ENCODE measurements around the gene CD79A. TPM values are rescaled to one million over a fixed set of nuclear protein-coding genes. Genes with fewer than 3 reads are reported as not detected.

Gene CD79A
- polyA plus RNA-seq, 3 donors: 0.61 to 0.87 (median 0.71) TPM

- no peak for DNase-seq (ENCODE audit: low read depth in 3 of 3, low spot score in 2 of 3)
Observed at GRCh38 chr19:41883463-41883820, 6.4 kb downstream of the CD79A start.

DNA sequence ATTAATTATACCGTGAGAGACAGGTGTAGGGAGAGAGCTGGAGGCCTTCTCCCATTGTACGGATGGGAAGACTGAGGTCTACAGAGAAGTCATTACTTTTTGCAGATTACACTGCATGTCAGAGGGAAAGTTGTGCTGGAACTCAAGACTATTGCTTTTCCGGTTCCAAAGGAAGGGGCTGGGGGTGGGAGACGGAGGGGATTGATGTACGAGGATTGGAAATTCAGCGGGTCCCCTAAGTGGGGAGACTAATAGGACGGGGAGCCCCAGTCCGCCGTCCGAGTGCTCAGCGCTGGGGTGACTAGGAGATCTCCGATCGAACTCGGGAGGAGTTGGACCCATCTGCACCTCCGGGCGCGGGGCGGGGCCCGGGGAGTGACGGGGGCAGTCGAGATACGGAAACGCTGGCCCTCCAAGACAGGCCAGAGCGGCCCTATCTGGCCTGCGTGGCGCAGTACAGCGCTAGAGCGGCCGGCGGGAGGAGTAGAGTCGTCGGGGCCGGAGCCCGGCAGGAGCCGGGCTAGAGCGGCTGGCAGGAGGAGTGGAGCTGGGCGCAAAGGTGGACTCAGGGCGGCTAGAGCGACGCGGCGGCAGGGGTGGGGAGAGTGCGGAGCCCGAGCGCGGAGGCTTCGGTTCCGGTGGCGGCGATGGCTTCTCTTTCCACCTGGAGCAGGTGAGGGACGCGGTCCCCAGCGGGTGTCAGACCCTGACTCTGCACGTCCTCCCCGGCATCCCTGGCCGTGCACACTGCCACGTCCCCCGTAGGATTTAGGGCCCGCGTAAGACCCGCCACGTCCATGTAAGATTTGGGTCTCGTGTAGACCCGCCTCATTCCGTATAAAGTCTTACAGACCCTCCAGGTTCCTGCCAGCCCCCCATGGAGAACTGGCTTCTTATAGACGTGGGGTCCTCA lies 7.0 kb downstream of the CD79A start:
- peak; percentile 74 to 86 (median 78) for DNase-seq (ENCODE audit: low read depth in 3 of 3, low spot score in 2 of 3)

GRCh38 chr19:41886761-41887710 lies 10.0 kb downstream of the CD79A start:
- DNase-seq (ENCODE audit: low read depth in 3 of 3, low spot score in 2 of 3): no peak

DNA sequence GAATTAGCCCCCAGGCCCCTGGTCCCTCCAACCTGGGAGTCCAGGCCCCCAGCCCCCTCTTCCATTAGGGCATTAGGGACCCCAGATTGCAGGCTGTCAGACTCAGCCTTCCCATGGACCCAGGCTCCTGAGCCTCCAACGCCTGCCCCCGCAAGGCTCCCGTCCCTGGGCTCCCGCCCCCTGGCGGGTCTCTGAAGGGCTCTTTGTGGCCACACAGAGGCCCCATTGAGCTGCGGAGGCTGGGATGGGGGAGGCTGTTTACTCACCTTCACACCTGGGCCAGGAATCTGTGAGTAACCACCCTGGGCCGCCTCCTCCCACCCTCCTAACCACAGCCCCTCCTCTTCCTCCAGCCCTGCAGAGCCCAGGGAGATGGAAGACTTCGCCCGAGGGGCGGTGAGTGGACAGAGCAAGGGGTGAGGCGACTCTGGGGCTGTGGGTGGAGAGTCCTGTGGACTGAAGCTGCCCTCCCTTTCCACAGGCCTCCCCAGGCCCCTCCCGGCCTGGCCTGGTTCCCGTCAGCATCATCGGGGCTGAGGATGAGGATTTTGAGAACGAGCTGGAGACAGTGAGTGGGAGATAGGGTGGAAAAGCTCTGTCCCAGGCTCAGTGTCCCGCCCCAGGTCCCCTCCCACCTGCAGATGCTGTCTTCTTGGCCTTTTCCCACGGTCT lies 10.8 kb downstream of the CD79A start:
- DNase-seq (ENCODE audit: low read depth in 3 of 3, low spot score in 2 of 3): no peak

DNA sequence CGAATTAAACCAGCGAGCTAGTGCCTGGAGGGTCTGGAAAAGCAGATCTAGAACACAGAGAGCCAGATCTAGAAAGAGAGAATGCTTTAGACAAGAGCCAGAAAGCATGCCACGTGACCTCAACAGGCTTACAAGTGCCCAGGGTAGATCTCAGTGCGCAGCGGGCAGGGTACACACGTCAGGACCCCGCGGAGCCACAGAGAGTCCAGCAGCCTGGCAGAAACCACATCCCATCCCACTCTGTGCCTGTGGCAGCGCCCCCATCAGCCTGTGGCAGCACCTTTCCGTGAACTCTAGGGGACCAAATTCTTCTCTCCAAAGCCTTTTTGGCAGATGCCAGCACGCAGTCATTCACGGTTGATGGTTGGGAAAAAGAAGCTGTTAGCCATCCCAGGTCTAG lies 11.8 kb downstream of the CD79A start:
- no peak for DNase-seq (ENCODE audit: low read depth in 3 of 3, low spot score in 2 of 3)

DNA sequence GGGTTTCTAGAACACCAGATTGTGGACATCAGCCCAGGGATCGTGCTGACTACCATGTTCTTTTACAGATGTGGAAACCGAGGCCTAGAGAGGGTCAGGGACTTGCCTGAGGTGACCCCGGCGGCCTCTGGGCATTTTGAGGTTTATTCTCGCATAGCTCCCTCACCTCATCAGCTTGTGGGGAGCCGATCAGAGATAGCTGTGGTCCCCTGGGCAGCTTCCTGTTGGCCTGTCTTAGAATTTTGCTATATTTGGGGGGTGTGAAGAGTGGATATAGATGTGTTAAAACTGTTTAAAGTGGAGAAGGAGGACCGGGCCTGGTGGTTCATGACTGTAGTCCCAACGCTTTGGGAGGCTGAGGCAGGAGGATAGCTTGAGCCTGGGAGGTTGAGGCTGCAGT lies 12.8 kb downstream of the CD79A start:
- no peak for DNase-seq (ENCODE audit: low read depth in 3 of 3, low spot score in 2 of 3)

- DNase-seq (ENCODE audit: low read depth in 3 of 3, low spot score in 2 of 3): no peak
Observed at GRCh38 chr19:41890936-41891335, 13.9 kb downstream of the CD79A start.

DNA sequence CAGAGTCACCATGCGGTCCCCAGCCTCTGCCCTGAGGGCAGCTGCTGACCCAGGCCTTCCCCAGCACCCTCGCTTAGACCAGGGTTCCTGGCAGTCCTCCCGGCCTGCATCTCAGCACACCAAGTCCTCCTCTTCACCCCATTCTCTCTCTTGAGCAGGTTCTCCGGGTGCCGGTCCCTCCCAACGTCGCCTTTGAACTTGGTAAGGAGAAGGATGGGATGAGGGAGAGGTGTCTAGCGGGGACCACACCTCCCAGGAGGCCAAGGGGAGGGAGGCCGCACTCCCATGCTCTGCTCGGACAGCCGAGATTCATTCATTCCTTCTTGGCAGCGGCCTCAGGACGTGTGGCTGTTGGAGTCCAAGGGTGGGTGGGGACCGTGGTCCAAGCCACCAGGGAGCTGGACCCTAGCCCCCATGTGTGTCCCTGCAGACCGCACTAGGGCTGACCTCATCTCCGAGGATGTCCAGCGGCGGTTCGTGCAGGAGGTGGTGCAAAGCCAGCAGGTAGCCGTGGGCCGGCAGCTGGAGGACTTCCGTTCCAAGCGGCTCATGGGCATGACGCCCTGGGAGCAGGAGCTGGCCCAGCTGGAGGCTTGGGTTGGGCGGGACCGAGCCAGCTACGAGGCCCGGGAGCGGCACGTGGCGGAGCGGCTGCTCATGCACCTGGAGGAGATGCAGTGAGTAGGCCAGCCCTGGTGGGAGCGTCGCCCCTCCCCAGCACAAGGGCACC lies 15.3 kb downstream of the CD79A start:
- DNase-seq (ENCODE audit: low read depth in 3 of 3, low spot score in 2 of 3): no peak

DNA sequence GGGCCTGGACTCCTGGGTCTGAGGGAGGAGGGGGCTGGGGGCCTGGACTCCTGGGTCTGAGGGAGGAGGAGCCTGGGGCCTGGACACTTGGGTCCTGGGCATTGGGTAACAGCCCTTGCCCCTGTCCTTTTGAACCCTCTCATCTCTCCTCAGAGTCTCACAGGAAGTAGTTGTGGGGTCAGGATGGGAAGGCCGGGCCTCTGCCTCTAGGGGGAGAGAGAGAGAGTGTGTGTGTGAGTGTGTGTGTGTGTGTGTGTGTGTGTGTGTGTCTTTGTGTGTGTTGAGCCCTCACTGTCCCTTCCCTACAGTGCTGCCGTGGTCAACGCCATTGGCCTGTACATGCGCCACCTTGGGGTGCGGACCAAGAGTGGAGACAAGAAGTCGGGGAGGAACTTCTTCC lies 16.8 kb downstream of the CD79A start:
- no peak for DNase-seq (ENCODE audit: low read depth in 3 of 3, low spot score in 2 of 3)

GRCh38 chr19:41894350-41894749 lies 17.3 kb downstream of the CD79A start:
- no peak for DNase-seq (ENCODE audit: low read depth in 3 of 3, low spot score in 2 of 3)

DNA sequence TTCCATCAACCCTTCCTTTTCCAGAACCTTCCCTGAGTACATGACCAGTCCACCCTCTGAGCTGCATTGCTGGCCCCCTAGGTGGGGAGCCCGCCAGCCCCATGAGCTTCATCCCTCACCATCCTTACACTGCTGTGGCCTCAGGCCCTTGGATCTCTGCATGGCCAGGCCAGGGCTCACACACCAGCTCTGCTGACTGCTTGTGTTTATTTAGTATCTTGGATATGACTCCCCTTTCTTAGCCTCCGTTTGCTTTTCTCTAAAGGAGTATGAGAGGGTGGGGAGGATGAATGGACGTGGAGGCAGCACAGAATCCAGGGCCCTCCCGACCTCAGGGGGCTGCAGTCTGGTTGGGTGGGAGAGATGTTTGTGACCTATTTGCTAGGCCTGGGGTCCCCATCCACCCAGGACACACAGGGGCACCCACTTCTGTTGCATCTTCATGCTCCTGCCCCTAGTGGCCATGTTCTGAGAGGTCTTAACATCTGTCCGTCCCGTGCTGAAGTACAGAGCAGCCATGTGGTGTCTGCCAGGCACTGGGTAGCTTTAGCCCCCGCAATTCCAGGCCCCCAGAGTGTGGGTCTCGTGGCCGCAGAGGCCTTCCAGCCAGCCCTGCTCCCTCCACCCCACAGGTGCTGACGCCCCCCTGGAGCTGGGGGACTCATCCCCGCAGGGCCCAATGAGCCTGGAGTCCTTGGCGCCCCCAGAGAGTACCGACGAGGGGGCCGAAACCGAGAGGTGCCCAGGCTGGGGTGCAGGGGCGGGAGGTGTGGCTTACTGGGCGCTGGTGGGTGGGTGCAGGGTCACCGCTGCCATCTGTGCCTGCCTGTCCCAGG lies 18.9 kb downstream of the CD79A start:
- DNase-seq (ENCODE audit: low read depth in 3 of 3, low spot score in 2 of 3): no peak

GRCh38 chr19:41896581-41896942 lies 19.5 kb downstream of the CD79A start:
- no peak for DNase-seq (ENCODE audit: low read depth in 3 of 3, low spot score in 2 of 3)

DNA sequence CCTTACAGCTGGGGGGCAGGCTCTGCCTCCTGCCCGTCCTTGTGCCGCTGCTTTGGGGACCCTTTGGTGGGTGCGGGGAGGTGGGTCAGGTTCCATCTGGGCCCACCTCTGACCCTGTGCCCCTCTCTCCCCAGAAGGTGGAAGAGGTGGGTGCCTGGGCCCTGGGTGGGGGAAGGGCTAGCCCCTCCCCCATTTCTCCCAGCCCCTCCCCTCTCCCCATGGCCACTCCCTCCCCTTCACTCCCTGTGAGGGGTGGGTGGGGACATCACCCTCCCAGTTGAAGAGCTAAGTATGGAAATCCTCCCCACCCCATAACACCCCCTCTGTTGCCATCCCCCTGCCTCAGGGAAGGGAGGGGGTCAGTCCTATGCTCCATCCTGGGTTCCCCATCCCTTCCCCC lies 20.1 kb downstream of the CD79A start:
- DNase-seq (ENCODE audit: low read depth in 3 of 3, low spot score in 2 of 3): no peak

- DNase-seq (ENCODE audit: low read depth in 3 of 3, low spot score in 2 of 3): no peak
Observed at GRCh38 chr19:41897820-41898219, 20.7 kb downstream of the CD79A start.

- DNase-seq (ENCODE audit: low read depth in 3 of 3, low spot score in 2 of 3): no peak
Observed at GRCh38 chr19:41898235-41898634, 21.2 kb downstream of the CD79A start.

DNA sequence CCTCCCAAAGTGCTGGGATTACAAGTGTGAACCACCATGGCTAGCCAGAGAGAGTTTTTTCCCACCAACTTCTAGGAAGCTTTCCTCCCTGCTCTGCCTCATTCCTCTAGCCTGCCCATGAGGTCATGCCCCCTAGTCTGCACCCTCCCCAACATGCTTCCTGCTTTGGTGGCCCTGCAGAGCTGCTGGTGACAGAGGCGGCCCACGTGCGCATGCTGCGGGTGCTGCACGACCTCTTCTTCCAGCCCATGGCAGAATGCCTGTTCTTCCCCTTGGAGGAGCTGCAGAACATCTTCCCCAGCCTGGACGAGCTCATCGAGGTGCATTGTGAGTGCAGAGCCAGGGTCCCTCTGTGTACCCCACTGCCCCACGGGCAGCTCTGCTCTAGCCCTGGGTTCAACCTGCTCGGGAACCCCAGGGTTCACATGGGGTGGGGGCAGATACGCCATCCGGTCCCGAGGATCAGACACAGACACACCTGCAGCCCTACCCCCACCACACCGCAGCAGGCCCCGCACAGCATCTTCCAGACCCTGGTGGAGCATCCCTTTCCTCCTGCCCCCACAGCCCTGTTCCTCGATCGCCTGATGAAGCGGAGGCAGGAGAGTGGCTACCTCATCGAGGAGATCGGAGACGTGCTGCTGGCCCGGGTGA lies 24.8 kb downstream of the CD79A start:
- DNase-seq (ENCODE audit: low read depth in 3 of 3, low spot score in 2 of 3): no peak

DNA sequence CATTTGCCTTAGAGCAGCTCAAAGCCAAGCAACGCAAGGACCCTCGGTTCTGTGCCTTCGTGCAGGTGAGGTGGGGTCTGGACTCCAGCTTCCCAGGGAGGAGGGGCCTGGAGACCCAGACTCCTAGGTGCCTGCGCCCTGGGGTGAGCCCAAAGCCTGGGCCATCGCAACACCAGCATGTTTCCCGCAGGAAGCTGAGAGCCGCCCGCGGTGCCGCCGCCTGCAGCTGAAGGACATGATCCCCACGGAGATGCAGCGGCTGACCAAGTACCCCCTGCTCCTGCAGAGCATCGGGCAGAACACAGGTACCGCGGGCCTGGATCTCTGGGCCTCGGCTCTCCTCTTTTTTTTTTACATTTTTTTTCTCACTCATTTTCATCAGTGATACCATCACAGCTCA lies 25.5 kb downstream of the CD79A start:
- no peak for DNase-seq (ENCODE audit: low read depth in 3 of 3, low spot score in 2 of 3)

DNA sequence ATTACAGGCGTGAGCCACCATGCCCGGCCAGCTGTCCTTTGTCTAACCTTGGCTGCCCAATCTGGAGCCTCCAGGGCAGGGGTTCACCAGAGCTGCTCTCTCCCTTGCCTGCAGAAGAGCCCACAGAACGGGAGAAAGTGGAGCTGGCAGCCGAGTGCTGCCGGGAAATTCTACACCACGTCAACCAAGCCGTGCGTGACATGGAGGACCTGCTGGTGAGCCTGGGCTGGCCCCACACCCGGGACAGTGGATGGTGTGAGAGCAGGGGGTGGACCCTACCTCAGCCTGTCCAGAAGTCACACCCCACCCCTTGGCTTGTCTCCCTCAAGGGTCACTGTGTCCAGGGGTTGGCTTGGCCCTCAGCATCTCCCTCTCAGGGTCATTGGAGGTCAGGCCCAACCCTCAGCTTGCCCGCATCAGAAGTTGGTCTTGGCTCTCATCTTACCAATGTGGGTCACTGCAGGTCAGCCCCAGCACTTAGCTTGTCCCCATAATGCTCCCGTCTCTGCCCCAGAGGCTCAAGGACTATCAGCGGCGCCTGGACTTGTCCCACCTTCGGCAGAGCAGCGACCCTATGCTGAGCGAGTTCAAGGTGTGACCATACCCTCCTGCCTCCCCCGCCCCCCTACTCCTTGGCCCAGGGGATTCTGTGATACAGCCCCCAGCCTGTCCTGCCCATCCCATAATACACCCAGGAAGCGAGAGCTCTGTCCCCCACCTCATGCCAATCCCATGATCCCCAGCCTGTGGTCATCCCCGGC lies 26.3 kb downstream of the CD79A start:
- DNase-seq (ENCODE audit: low read depth in 3 of 3, low spot score in 2 of 3): no peak

Data from right renal cortex interstitium (tissue), 3 donors.